ENCODE results near the gene PIRT.
A peak's percentile ranks its signal among the peaks of the same experiment; 100 is the strongest.
"Not testable (repeated sequence)": the region's sequence is repeated elsewhere in the genome, so short reads cannot be mapped to it uniquely, and the experiment has no call there.

Gene PIRT

GRCh38 chr17:10837921-10838320 is at the start of gene PIRT:
TSS of gene PIRT (minus strand) at chr17:10838087. CDS start at chr17:10825645, 12,442 bp downstream.
- DNase-seq (ENCODE audit: low read depth): no peak

- DNase-seq (ENCODE audit: low read depth): no peak
Observed at GRCh38 chr17:10881959-10882358, 44.1 kb upstream of the PIRT start.

GRCh38 chr17:10879190-10879836 is 41.4 kb upstream of the PIRT start:
- no peak for DNase-seq (ENCODE audit: low read depth)

- DNase-seq (ENCODE audit: low read depth): no peak
Observed at GRCh38 chr17:10875984-10876555, 38.2 kb upstream of the PIRT start.

- DNase-seq (ENCODE audit: low read depth): no peak
Observed at GRCh38 chr17:10875430-10875851, 37.6 kb upstream of the PIRT start.

GRCh38 chr17:10871914-10872313 is 34.0 kb upstream of the PIRT start:
- DNase-seq (ENCODE audit: low read depth): no peak

GRCh38 chr17:10870336-10871050 is 32.6 kb upstream of the PIRT start:
- DNase-seq (ENCODE audit: low read depth): no peak

GRCh38 chr17:10868744-10869143 is 30.9 kb upstream of the PIRT start:
- DNase-seq (ENCODE audit: low read depth): not testable (repeated sequence)

- DNase-seq (ENCODE audit: low read depth): no peak
Observed at GRCh38 chr17:10859051-10859450, 21.2 kb upstream of the PIRT start.

- DNase-seq (ENCODE audit: low read depth): no peak
Observed at GRCh38 chr17:10857976-10858375, 20.1 kb upstream of the PIRT start.

- not testable (repeated sequence) for DNase-seq (ENCODE audit: low read depth)
Observed at GRCh38 chr17:10846636-10847035, 8.7 kb upstream of the PIRT start.

- DNase-seq (ENCODE audit: low read depth): no peak
Observed at GRCh38 chr17:10845388-10845751, 7.5 kb upstream of the PIRT start.

GRCh38 chr17:10844621-10845387 is 6.9 kb upstream of the PIRT start:
- DNase-seq (ENCODE audit: low read depth): peak; percentile 43

- no peak for DNase-seq (ENCODE audit: low read depth)
Observed at GRCh38 chr17:10843811-10844210, 5.9 kb upstream of the PIRT start.

GRCh38 chr17:10842658-10843057 is 4.8 kb upstream of the PIRT start:
- DNase-seq (ENCODE audit: low read depth): no peak

GRCh38 chr17:10838682-10839081 is 795 bp upstream of the PIRT start:
- no peak for DNase-seq (ENCODE audit: low read depth)

- no peak for DNase-seq (ENCODE audit: low read depth)
Observed at GRCh38 chr17:10836966-10837590, 809 bp downstream of the PIRT start.

GRCh38 chr17:10836145-10836544 is 1.7 kb downstream of the PIRT start:
- DNase-seq (ENCODE audit: low read depth): no peak

GRCh38 chr17:10831696-10832095 is 6.2 kb downstream of the PIRT start:
- DNase-seq (ENCODE audit: low read depth): no peak

- no peak for DNase-seq (ENCODE audit: low read depth)
Observed at GRCh38 chr17:10827898-10828552, 9.9 kb downstream of the PIRT start.

- DNase-seq (ENCODE audit: low read depth): no peak
Observed at GRCh38 chr17:10824874-10825273, 13.0 kb downstream of the PIRT start.

- no peak for DNase-seq (ENCODE audit: low read depth)
Observed at GRCh38 chr17:10821770-10822169, 16.1 kb downstream of the PIRT start.
